Right lobe of liver (tissue), 6 donors: ENCODE results near the gene TRIM41. TPM values are rescaled to one million over a fixed set of nuclear protein-coding genes. Genes with fewer than 3 reads are reported as not detected.
"Not testable (repeated sequence)": the region's sequence is repeated elsewhere in the genome, so short reads cannot be mapped to it uniquely, and the experiment has no call there.

ENCODE experiments used
- ATAC-seq, 4 donors: fragments of 200-7000 bp; cut with Tn5 transposase; one replicate each; pipeline ENCODE4 v1.9.1; 2020; ENCODE audit warnings: mild to moderate bottlenecking in 4 of 4, moderate library complexity in 4 of 4
- DNase-seq, 3 donors: peaks; one replicate each; pipeline ENCODE4 v3.0.0-alpha.2; 2020
- H3K27ac ChIP-seq, 3 donors: fragments of 200-600 bp; one replicate each; pipeline ENCODE4 v1.8.0; 2022
- H3K27me3 ChIP-seq, 2 donors: fragments of 200-600 bp; one replicate each; pipeline ENCODE4 v1.8.0; 2022
- H3K36me3 ChIP-seq, 4 donors: fragments of 200-600 bp; sonication (generic) in 1 of 4; one replicate each; pipeline versions ENCODE4 v1.5.1 to v1.8.0; 2017 to 2022; ENCODE audit warnings: control low read depth in 1 of 4
- H3K4me1 ChIP-seq, 4 donors: fragments of 200-600 bp; sonication (generic) in 1 of 4; one replicate each; pipeline versions ENCODE4 v1.5.1 to v1.8.0; 2017 to 2022; ENCODE audit warnings: control low read depth in 1 of 4
- H3K4me3 ChIP-seq, 3 donors: fragments of 200-600 bp; one replicate each; pipeline ENCODE4 v1.8.0; 2022
- H3K9me3 ChIP-seq, 4 donors: fragments of 200-600 bp; sonication (generic) in 1 of 4; one replicate each; pipeline versions ENCODE4 v1.5.1 to v1.8.0; 2017 to 2022; ENCODE audit warnings: control low read depth in 1 of 4
- CTCF ChIP-seq, 4 donors: fragments of 200-600 bp in 3 of 4; fragments of 450-650 bp in 1 of 4; IDR thresholded peaks; one replicate each; pipeline versions ENCODE4 v1.5.1 to v1.8.0; 2016 to 2022; ENCODE audit warnings: antibody characterized with exemption in 4 of 4, mild to moderate bottlenecking in 2 of 4
- POLR2A ChIP-seq: fragments of 450-650 bp; IDR thresholded peaks from one replicate; pipeline ENCODE4 v1.6.1; 2017; ENCODE audit warnings: antibody characterized with exemption, mild to moderate bottlenecking
- WGBS: methylation state at CpG from one replicate; pipeline ENCODE4 v1.1.6; 2018; ENCODE audit warnings: low coverage, low lambda C conversion rate; ENCODE audit not compliant: insufficient coverage; ENCODE audit errors: missing lambda C conversion rate; 5-methylcytosine and 5-hydroxymethylcytosine counted together
- intact Hi-C, 2 donors: fragments of 100-400 bp; cut with DNase I; formaldehyde crosslinking; loops; one replicate each; pipeline versions ENCODE4 v1.11.2 to v1.14.1; 2022
- total RNA-seq, 6 experiments: library from RNA; depleted of rRNA in 2 of 6; stranded (reverse); fragments of >200 nt in 2 of 6; fragmentation: NEBNext Ultra II Directional in 3 of 6; extraction: Animal tissue kit (Norgen Biotek cat#: 25700) in 3 of 6; gene quantifications; one replicate each; pipeline versions ENCODE4 v1.1.0 to v1.2.4, GENCODE V29; 2016 to 2023
- donor health status: DM: no; HTN: yes; CAD: no.
- donor health status: DM: no; HTN: no; CAD: no.
- donor health status: DM: no; HTN: no; CAD: no.
- donor health status: DM: no; HTN: yes; CAD: no.
- donor health status: DM: no; HTN: yes; CAD: no.

The TRIM41 gene
- total RNA-seq, 6 experiments from 2014 or later, result 7.3 to 20.6 (median 15.9) TPM

DNA sequence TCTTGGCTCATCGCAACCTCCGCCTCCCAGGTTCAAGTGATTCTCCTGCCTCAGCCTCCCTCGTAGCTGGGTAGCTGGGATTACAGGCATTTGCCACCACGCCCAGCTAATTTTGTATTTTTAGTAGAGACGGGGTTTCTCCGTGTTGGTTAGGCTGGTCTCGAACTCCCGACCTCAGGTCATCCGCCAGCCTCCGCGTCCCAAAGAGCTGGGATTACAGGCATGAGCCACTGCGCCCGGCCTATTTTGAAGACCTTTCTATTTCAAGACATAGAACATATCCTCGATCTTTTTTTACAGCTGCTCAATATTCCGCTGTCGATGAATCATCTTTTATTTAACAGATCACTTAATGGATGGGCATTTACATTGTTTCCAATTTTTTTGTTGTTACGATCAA, 12.4 kb upstream of the TRIM41 start:
- H3K4me3 ChIP-seq, H3K4me1 ChIP-seq, DNase-seq, H3K27ac ChIP-seq, H3K27me3 ChIP-seq, intact Hi-C loops, H3K9me3 ChIP-seq, ATAC-seq, H3K36me3 ChIP-seq: not testable (repeated sequence)
- 81% methylated on average over 17 of the region's 17 CpGs for WGBS

GRCh38 chr5:181211208-181211607, 11.9 kb upstream of the TRIM41 start:
- Histone ChIP-seq H3K36me3 (no peaks in the 10 kb centered on the region), H3K27me3 (no peaks in the 10 kb centered on the region), H3K4me3 (no peak overlapping the region), H3K9me3 (no peaks in the 10 kb centered on the region), H3K4me1 (peaks cover 0 to 4% (median 2%) of the 10 kb centered on the region in 4 donors), H3K27ac (no peak overlapping the region)
- intact Hi-C loops, result no loop called here
- 44% methylated on average over 7 of the region's 7 CpGs for WGBS
- TF ChIP-seq POLR2A (no peak), CTCF (IDR thresholded peaks at IDR 0.05) (no peak)
- ATAC-seq (no peak), DNase-seq (no peak)

- intact Hi-C loops, result no loop called here
- 85% methylated on average over 6 of the region's 6 CpGs for WGBS
- H3K27me3 ChIP-seq, result no peaks in the 10 kb centered on the region
- peaks cover 0 to 6% (median under 1%) of the 10 kb centered on the region in 4 donors for H3K4me1 ChIP-seq
- no peaks in the 10 kb centered on the region for H3K9me3 ChIP-seq
- DNase-seq, result no peak
- no peak overlapping the region for H3K27ac ChIP-seq
- TF ChIP-seq CTCF (IDR thresholded peaks at IDR 0.05) (no peak), POLR2A (no peak)
- no peaks in the 10 kb centered on the region for H3K36me3 ChIP-seq
- ATAC-seq, result no peak
- H3K4me3 ChIP-seq, result no peak overlapping the region
These were observed 11.0 kb upstream of the TRIM41 start for GRCh38 chr5:181212080-181212479.

- no peak for ATAC-seq
- Histone ChIP-seq H3K4me1 (peaks cover 0 to 15% (median 5%) of the 10 kb centered on the region in 4 donors), H3K36me3 (no peaks in the 10 kb centered on the region), H3K9me3 (no peaks in the 10 kb centered on the region), H3K4me3 (no peak overlapping the region), H3K27me3 (no peaks in the 10 kb centered on the region), H3K27ac (no peak overlapping the region)
- TF ChIP-seq POLR2A, result no peak
- intact Hi-C loops, result no loop called here
- WGBS, result 81% methylated on average over 2 of the region's 2 CpGs
- no peak for DNase-seq
These were observed 10.1 kb upstream of the TRIM41 start for GRCh38 chr5:181212934-181213333.

- DNase-seq, H3K27ac ChIP-seq, ATAC-seq, H3K9me3 ChIP-seq, H3K4me3 ChIP-seq, H3K36me3 ChIP-seq, H3K27me3 ChIP-seq, intact Hi-C loops: not testable (repeated sequence)
- WGBS, result 97% methylated on average over 5 of the region's 10 CpGs
- peaks cover 0 to 17% (median 5%) of the 10 kb centered on the region in 4 donors for H3K4me1 ChIP-seq
These were observed 8.8 kb upstream of the TRIM41 start for GRCh38 chr5:181214249-181214648.

DNA sequence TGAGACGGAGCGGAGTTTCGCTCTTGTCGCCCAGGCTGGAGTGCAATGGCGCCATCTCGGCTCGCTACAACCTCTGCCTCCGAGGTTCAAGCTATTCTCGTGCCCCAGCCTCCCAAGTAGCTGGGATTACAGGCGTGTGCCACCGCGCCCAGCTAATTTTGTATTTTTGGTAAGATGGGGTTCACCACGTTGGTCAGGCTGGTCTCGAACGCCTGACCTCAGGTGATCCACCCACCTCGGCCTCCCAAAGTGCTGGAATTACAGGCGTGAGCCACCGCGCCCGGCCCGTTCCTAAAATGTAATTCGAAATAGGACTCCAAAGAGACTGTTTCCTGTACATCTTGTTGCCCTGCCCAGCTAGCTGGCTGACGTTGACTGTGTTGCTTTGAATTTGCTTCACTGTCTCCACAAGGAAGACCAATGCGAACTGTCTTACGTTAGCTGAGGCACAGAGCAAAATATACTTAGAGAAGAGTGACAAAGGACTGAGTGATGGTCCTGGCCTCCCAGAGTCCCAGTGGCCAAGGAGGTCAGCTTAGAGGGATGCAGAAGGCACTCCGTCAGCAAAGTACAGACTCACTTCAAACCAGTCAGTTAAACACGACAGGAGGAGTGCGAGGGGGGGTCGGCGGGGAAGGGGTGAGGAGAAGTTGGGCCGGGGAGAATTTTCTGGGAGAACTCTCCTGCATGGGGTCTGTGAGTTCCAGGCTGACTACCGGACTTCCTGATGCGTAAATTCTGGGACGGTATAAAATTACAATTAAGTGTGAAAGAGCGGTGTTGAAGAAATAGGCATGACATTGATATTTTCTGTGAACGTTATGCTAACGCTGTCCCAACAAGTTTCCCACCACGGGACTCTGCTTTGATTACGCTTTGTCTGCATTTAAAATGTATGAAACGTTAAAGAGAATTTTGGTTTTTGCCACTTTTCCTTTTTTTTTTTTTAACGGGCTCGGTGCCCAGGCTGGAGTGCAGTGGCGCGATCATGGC, 6.8 kb upstream of the TRIM41 start:
- H3K36me3 ChIP-seq, result no peaks in the 10 kb centered on the region
- H3K9me3 ChIP-seq, result no peaks in the 10 kb centered on the region
- DNase-seq, result no peak
- H3K27me3 ChIP-seq, result no peaks in the 10 kb centered on the region
- intact Hi-C loops, result no loop called here
- H3K27ac ChIP-seq, result no peak overlapping the region
- no peak for ATAC-seq
- WGBS, result 24% methylated on average over 28 of the region's 44 CpGs
- peaks cover 0 to 17% (median 5%) of the 10 kb centered on the region in 4 donors for H3K4me1 ChIP-seq
- TF ChIP-seq CTCF (IDR thresholded peaks at IDR 0.05), result no peak
- TF ChIP-seq POLR2A, result no peak
- peak overlapping the region in 2 of 3 donors; percentile 6 to 40 for H3K4me3 ChIP-seq
